OCI-LY1 (cell line): ENCODE measurements around the gene BORCS6.

ENCODE experiments used
- CTCF ChIP-seq: fragments of 200-600 bp; sonication (generic), shearing (Covaris generic); IDR thresholded peaks from 2 replicates; pipeline ENCODE4 v1.5.1; 2017; ENCODE audit warnings: mild to moderate bottlenecking, antibody characterized with exemption, low read length, moderate library complexity, mixed read lengths
- EZH2 ChIP-seq: fragments of 200-600 bp; sonication (generic), shearing (Covaris generic); IDR thresholded peaks from 2 replicates; pipeline ENCODE4 v1.8.0; 2017; ENCODE audit warnings: borderline replicate concordance, mixed run types, mild to moderate bottlenecking, antibody characterized with exemption, low read length, moderate library complexity, mixed read lengths

- peak; percentile 21; the same call in 1 of the 2 replicates for TF ChIP-seq CTCF
- TF ChIP-seq EZH2, result no peak
Observed at GRCh38 chr17:8189711-8190477, at the start of gene BORCS6.
